Measurements from ENCODE around the gene CHMP6. TPM values are rescaled to one million over a fixed set of nuclear protein-coding genes. Genes with fewer than 3 reads are reported as not detected.

CHMP6 gene
- total RNA-seq, 4 donors from 2014 or later, result 30.6 to 46.3 (median 40.2) TPM

- Histone ChIP-seq H3K36me3 (no peaks in the 10 kb centered on the region), H3K27me3 (peaks cover 0 to 3% of the 10 kb centered on the region in 2 donors), H3K4me3 (peak overlapping the region in 1 of 4 donors; percentile 12), H3K9me3 (no peaks in the 10 kb centered on the region), H3K27ac (no peak overlapping the region), H3K4me1 (peaks cover 0 to 26% (median 5%) of the 10 kb centered on the region in 4 donors)
- 7 to 10% methylated on average over 29 to 55 of the region's 65 CpGs for WGBS, 2 donors
- TF ChIP-seq CTCF (IDR thresholded peaks at IDR 0.05), result peak; percentile 82 to 96 (median 91)
- no peak for TF ChIP-seq EP300 (IDR thresholded peaks at IDR 0.05)
- TF ChIP-seq POLR2A (IDR thresholded peaks at IDR 0.05), result no peak
- no peak for DNase-seq (ENCODE audit: low spot score in 2 of 2)
These were observed 10.4 kb upstream of the CHMP6 start for GRCh38 chr17:80981062-80981902.

- H3K27ac ChIP-seq, result no peak overlapping the region
- TF ChIP-seq CTCF (IDR thresholded peaks at IDR 0.05) (no peak), EP300 (IDR thresholded peaks at IDR 0.05) (no peak), POLR2A (IDR thresholded peaks at IDR 0.05) (no peak)
- H3K4me1 ChIP-seq, result peaks cover 0 to 26% (median 5%) of the 10 kb centered on the region in 4 donors
- no peak for DNase-seq (ENCODE audit: low spot score in 2 of 2)
- H3K27me3 ChIP-seq, result peaks cover 0 to 3% of the 10 kb centered on the region in 2 donors
- no peaks in the 10 kb centered on the region for H3K9me3 ChIP-seq
- H3K36me3 ChIP-seq, result no peaks in the 10 kb centered on the region
- 69 to 71% methylated on average over 14 to 16 of the region's 17 CpGs for WGBS, 2 donors
- H3K4me3 ChIP-seq, result no peak overlapping the region
These were observed 9.7 kb upstream of the CHMP6 start for GRCh38 chr17:80981929-80982425.

GRCh38 chr17:80982426-80982974 is 9.1 kb upstream of the CHMP6 start:
- H3K27ac ChIP-seq, result no peak overlapping the region
- 83% methylated on average over 16 to 17 of the region's 17 CpGs for WGBS, 2 donors

GRCh38 chr17:80983545-80983944 is 8.1 kb upstream of the CHMP6 start:
- no peak overlapping the region for H3K27ac ChIP-seq
- TF ChIP-seq CTCF (IDR thresholded peaks at IDR 0.05), result no peak
- TF ChIP-seq POLR2A (IDR thresholded peaks at IDR 0.05), result no peak
- no peak for TF ChIP-seq EP300 (IDR thresholded peaks at IDR 0.05)
- 70 to 79% methylated on average over 17 of the region's 17 CpGs for WGBS, 2 donors
- H3K4me3 ChIP-seq, result no peak overlapping the region
- H3K4me1 ChIP-seq, result peaks cover 0 to 26% (median 5%) of the 10 kb centered on the region in 4 donors
- no peak for DNase-seq (ENCODE audit: low spot score in 2 of 2)
- no peaks in the 10 kb centered on the region for H3K9me3 ChIP-seq
- no peaks in the 10 kb centered on the region for H3K36me3 ChIP-seq
- H3K27me3 ChIP-seq, result no peaks in the 10 kb centered on the region

More at GRCh38 chr17:80982426-80982974, 9.1 kb upstream of the CHMP6 start:
- Histone ChIP-seq H3K4me1 (peaks cover 0 to 26% (median 5%) of the 10 kb centered on the region in 4 donors), H3K27me3 (no peaks in the 10 kb centered on the region), H3K9me3 (no peaks in the 10 kb centered on the region), H3K36me3 (no peaks in the 10 kb centered on the region), H3K4me3 (no peak overlapping the region)
- DNase-seq (ENCODE audit: low spot score in 2 of 2), result no peak
- TF ChIP-seq POLR2A (IDR thresholded peaks at IDR 0.05), result no peak
- TF ChIP-seq CTCF (IDR thresholded peaks at IDR 0.05), result no peak

GRCh38 chr17:80984749-80985148 is 6.9 kb upstream of the CHMP6 start:
- Histone ChIP-seq H3K9me3 (no peaks in the 10 kb centered on the region), H3K4me3 (no peak overlapping the region), H3K27ac (no peak overlapping the region), H3K36me3 (no peaks in the 10 kb centered on the region), H3K4me1 (peaks cover 0 to 29% (median 13%) of the 10 kb centered on the region in 4 donors), H3K27me3 (no peaks in the 10 kb centered on the region)
- TF ChIP-seq CTCF (IDR thresholded peaks at IDR 0.05) (no peak), EP300 (IDR thresholded peaks at IDR 0.05) (peak in 1 of 2 donors; percentile 15)
- WGBS, 2 donors, result 39 to 53% methylated on average over 7 of the region's 7 CpGs
- DNase-seq (ENCODE audit: low spot score in 2 of 2), result no peak

Measured in tibial nerve (tissue), 4 donors.